Transverse colon (tissue), 4 donors: ENCODE data around the gene MTCH2.

Experiments
- CTCF ChIP-seq, 5 experiments: fragments of 200-600 bp in 3 of 5; fragments of 450-650 bp in 2 of 5; sonication (generic) in 3 of 5; IDR thresholded peaks; 1 replicate in 2 of 5; 2 replicates in 3 of 5; pipeline ENCODE4 v1.5.1; 2016 to 2017; ENCODE audit warnings: antibody characterized with exemption in 5 of 5, inconsistent platforms in 3 of 5, mild to moderate bottlenecking in 2 of 5, moderate library complexity in 1 of 5
- POLR2A ChIP-seq: fragments of 450-650 bp; IDR thresholded peaks from one replicate; pipeline ENCODE4 v1.6.1; 2016; ENCODE audit warnings: antibody characterized with exemption, mild to moderate bottlenecking, moderate library complexity
- POLR2AphosphoS5 ChIP-seq, 3 donors: sonication (generic); formaldehyde crosslinking; IDR thresholded peaks; one replicate each; pipeline ENCODE4 v1.6.1; 2016; ENCODE audit warnings: antibody characterized with exemption in 3 of 3

GRCh38 chr11:47593492-47593933, 48.8 kb downstream of the MTCH2 start:
- TF ChIP-seq CTCF (IDR thresholded peaks at IDR 0.05) (no peak), POLR2A (no peak), POLR2AphosphoS5 (IDR thresholded peaks at IDR 0.05) (no peak)
